HepG2 (cell line): ENCODE results near the gene RGS6. TPM values are rescaled to one million over a fixed set of nuclear protein-coding genes. Genes with fewer than 3 reads are reported as not detected.

ENCODE experiments used
- ATAC-seq: fragments of 200-7000 bp; cut with Tn5 transposase; 3 replicates; pipeline ENCODE4 v1.9.1; 2020; ENCODE audit warnings: mild to moderate bottlenecking, moderate library complexity
- BruUV-seq: library from RNA; stranded (reverse); fragments of 400-500 nt; replicated peaks from 2 replicates; lab custom pipeline; 2021; lab: Mats Ljungman, UMichigan
- CTCF ChIA-PET: fragments of 300-600 bp; formaldehyde crosslinking; extraction: SDS; loops from one replicate; lab custom pipeline; 2021; ENCODE audit warnings: low total read pairs, inconsistent platforms, low intra/inter-chr PET ratio; lab: Yijun Ruan, JAX
- POLR2A ChIA-PET: fragments of 350-600 bp; sonication (Branson Sonifier 250); formaldehyde crosslinking; loops from one replicate; lab custom pipeline; 2020; ENCODE audit warnings: antibody characterized with exemption, inconsistent platforms; lab: Yijun Ruan, JAX
- DNase-seq: peaks from one replicate; pipeline ENCODE4 v3.0.0-alpha.2; 2015; ENCODE audit warnings: low spot score
- FAIRE-seq: peaks from 3 replicates; lab custom pipeline; 2011; peaks lifted over from hg19 to GRCh38; lab: Jason Lieb, UNC
- H2AFZ ChIP-seq: one replicate; pipeline ENCODE4 v1.6.1; 2011; ENCODE audit warnings: low read length, inconsistent platforms
- H3K27ac ChIP-seq: fragments of 300-600 bp; 3 replicates; pipeline ENCODE4 v1.8.0; 2011; ENCODE audit warnings: mixed run types, mild to moderate bottlenecking, mixed read lengths, low read length, inconsistent platforms; ENCODE audit not compliant: insufficient read depth; ENCODE audit errors: extremely low read length
- H3K27me3 ChIP-seq, 2 experiments: fragments of 200-600 bp in 1 of 2; 2 replicates in 1 of 2; 3 replicates in 1 of 2; pipeline versions ENCODE4 v1.6.0 to v1.8.0; 2011; ENCODE audit warnings: low read length in 2 of 2, mild to moderate bottlenecking in 2 of 2, moderate library complexity in 2 of 2, inconsistent platforms in 1 of 2; ENCODE audit not compliant: insufficient read depth in 2 of 2, control insufficient read depth in 1 of 2
- H3K36me3 ChIP-seq, 2 experiments: fragments of 200-600 bp in 1 of 2; replicated peaks in 1 of 2; 2 replicates in 1 of 2; 3 replicates in 1 of 2; pipeline versions ENCODE4 v1.5.1 to v1.8.0; 2011; ENCODE audit warnings: low read length in 2 of 2, inconsistent platforms in 1 of 2; ENCODE audit not compliant: insufficient read depth in 2 of 2, control insufficient read depth in 1 of 2
- H3K4me1 ChIP-seq: 2 replicates; pipeline ENCODE4 v1.5.1; 2012; ENCODE audit warnings: low read length, inconsistent platforms; ENCODE audit not compliant: insufficient read depth
- H3K4me2 ChIP-seq: 2 replicates; pipeline ENCODE4 v1.6.0; 2011; ENCODE audit warnings: low read depth, low read length, inconsistent platforms
- H3K4me3 ChIP-seq, 3 experiments: fragments of 200-600 bp in 1 of 3; sonication (generic), shearing (Covaris generic) in 1 of 3; replicated peaks in 1 of 3; 2 replicates each; pipeline ENCODE4 v1.5.1; 2011 to 2016; ENCODE audit warnings: low read length in 3 of 3, inconsistent platforms in 2 of 3, low read depth in 2 of 3, mild to moderate bottlenecking in 2 of 3, control low read depth in 1 of 3, mixed read lengths in 1 of 3; ENCODE audit not compliant: insufficient read depth in 1 of 3
- H3K79me2 ChIP-seq: one replicate; pipeline ENCODE4 v1.6.1; 2011; ENCODE audit warnings: low read length, inconsistent platforms; ENCODE audit not compliant: insufficient read depth
- H3K9ac ChIP-seq: 2 replicates; pipeline ENCODE4 v1.6.0; 2011; ENCODE audit warnings: mild to moderate bottlenecking, low read depth, low read length, inconsistent platforms; ENCODE audit not compliant: insufficient read depth
- H3K9me3 ChIP-seq: 2 replicates; pipeline ENCODE4 v1.5.1; 2012; ENCODE audit warnings: mild to moderate bottlenecking, low read length
- H4K20me1 ChIP-seq: 2 replicates; pipeline ENCODE4 v1.6.0; 2011; ENCODE audit warnings: inconsistent platforms, mild to moderate bottlenecking, low read length, moderate library complexity; ENCODE audit not compliant: insufficient read depth
- AKNA ChIP-seq: sonication (generic); formaldehyde crosslinking; IDR thresholded peaks from 2 replicates; pipeline ENCODE4 v1.4.0; 2020; ENCODE audit warnings: missing genetic modification reagents, borderline replicate concordance
- CREM ChIP-seq, 2 experiments: sonication (generic) in 1 of 2; formaldehyde crosslinking in 1 of 2; IDR thresholded peaks; 2 replicates each; pipeline versions ENCODE4 v1.4.0 to v1.6.1; 2016 to 2020; ENCODE audit warnings: antibody characterized with exemption in 1 of 2, mild to moderate bottlenecking in 1 of 2, missing genetic modification reagents in 1 of 2
- MED13 ChIP-seq: sonication (generic); formaldehyde crosslinking; IDR thresholded peaks from 2 replicates; pipeline ENCODE4 v1.5.0; 2020; ENCODE audit warnings: missing genetic modification reagents
- SIX1 ChIP-seq: sonication (generic); formaldehyde crosslinking; IDR thresholded peaks from 2 replicates; pipeline ENCODE4 v1.4.0; 2020; ENCODE audit warnings: missing genetic modification reagents, borderline replicate concordance
- SP1 ChIP-seq, 2 experiments: fragments of 450-650 bp in 1 of 2; sonication (generic) in 1 of 2; formaldehyde crosslinking in 1 of 2; IDR thresholded peaks; 2 replicates each; pipeline versions ENCODE4 v1.4.0 to v1.6.1; 2016 to 2020; ENCODE audit warnings: missing genetic modification reagents in 1 of 2
- TCF7 ChIP-seq: sonication (generic); IDR thresholded peaks from 2 replicates; pipeline ENCODE4 v1.6.1; 2016; ENCODE audit warnings: antibody characterized with exemption, low read depth
- ZNF296 ChIP-seq: sonication (generic); formaldehyde crosslinking; conservative IDR thresholded peaks from 2 replicates; pipeline ENCODE4 v1.5.0; 2020; ENCODE audit warnings: mild to moderate bottlenecking, missing genetic modification reagents
- ZNF441 ChIP-seq: sonication (generic); formaldehyde crosslinking; IDR thresholded peaks from 2 replicates; pipeline ENCODE4 v1.7.0; 2021; ENCODE audit warnings: missing genetic modification reagents, borderline replicate concordance
- WGBS: methylation state at CpG from one replicate; pipeline ENCODE4 v1.1.6; 2017; ENCODE audit warnings: low lambda C conversion rate; 5-methylcytosine and 5-hydroxymethylcytosine counted together
- in situ Hi-C: cut with HindIII; loops from 2 replicates; pipeline ENCODE4 v1.10.0; 2017; ENCODE audit warnings: low pct_unique_long_range_greater_than_20kb; ENCODE audit not compliant: extremely low pct_ligation_motif_present
- intact Hi-C: fragments of 100-400 bp; cut with micrococcal nuclease; formaldehyde crosslinking; loops from one replicate; pipeline ENCODE4 v1.10.0; 2022; ENCODE audit not compliant: unreplicated experiment
- polyA plus RNA-seq, 8 experiments: library from polyadenylated mRNA; depleted of rRNA in 3 of 8; stranded (reverse) in 7 of 8; unstranded in 1 of 8; fragments of >200 nt; fragmentation: Illumina TruSeq in 4 of 8; extraction: Trizol in 4 of 8; gene quantifications; 2 replicates each; pipeline versions ENCODE4 v1.2.1 to v1.2.3, GENCODE V29; 2011 to 2016; ENCODE audit warnings: low read depth in 4 of 8, missing spikeins in 1 of 8, mixed read lengths in 1 of 8; ENCODE audit not compliant: insufficient read depth in 1 of 8
- total RNA-seq, 5 experiments: library from RNA; depleted of rRNA; stranded (reverse); fragments of >200 nt; fragmentation: Illumina TruSeq; extraction: Trizol; gene quantifications; 2 replicates each; pipeline ENCODE4 v1.2.3, GENCODE V29; 2016; ENCODE audit warnings: low read depth in 1 of 5

RGS6 gene
- total and polyA plus RNA-seq, 2 of the 13 experiments (the other 11 are each of a cell fraction or from before 2014, with no cell fraction given): not detected

DNA sequence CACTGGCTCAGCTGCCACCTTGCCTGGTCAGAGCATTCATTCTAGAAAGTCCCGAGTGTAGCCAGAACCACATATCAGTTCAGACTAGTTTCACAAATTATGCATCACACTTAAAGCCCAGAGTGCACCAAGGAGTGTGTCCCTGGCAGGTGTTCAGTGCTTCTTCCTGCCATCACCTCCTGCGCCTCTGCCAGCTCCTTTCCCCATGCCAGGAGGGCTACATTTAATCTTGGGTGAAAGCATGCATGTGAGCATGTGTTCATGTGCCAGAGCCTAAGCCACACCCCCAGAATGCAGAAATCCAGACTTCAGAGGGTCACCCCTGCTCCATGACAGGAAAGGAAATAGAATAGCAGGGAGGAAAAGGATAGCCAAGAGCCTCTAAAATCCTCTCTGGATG lies 580.1 kb downstream of the RGS6 start (continued):
- TF ChIP-seq SIX1 (no peak), ZNF296 (CRISPR knock-in tag) (no peak), AKNA (no peak), SP1 (IDR thresholded peaks at IDR 0.05) (no peak), SP1 (CRISPR knock-in tag; IDR thresholded peaks at IDR 0.05) (no peak), ZNF441 (CRISPR knock-in tag) (no peak), CREM (IDR thresholded peaks at IDR 0.05) (no peak), CREM (CRISPR knock-in tag; IDR thresholded peaks at IDR 0.05) (no peak)

DNA sequence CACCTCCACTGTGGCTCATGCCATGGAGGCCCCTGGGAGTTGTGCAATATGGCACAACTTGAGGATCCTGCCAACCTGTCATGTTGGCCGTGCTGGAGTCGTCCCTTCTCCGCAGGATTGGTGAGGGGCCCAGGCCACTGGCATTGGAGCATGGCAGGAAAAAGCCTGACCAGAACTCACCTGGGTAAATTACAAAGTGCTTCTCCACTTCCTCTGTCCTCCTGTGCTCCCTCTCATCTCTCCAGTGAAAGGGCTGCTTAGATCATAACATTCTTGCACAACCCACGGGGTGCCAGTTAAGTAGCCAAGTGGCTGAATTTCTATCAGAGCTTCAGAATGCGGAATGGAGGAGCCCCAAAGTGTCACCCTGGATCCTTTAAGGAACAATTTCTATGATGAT lies 580.7 kb downstream of the RGS6 start:
- in situ Hi-C loops: loop anchor here (5.0 kb wide), 1 partner anchor 434 kb away; no protein-coding TSS in a partner anchor
- POLR2A ChIA-PET: no interaction called here
- FAIRE-seq (no peak), ATAC-seq (no peak), DNase-seq (no peak)
- Histone ChIP-seq H4K20me1 (no peaks in the 10 kb centered on the region), H3K9me3 (no peaks in the 10 kb centered on the region), H3K36me3 (no peaks in the 10 kb centered on the region), H3K4me2 (no peak overlapping the region), H3K9ac (no peak overlapping the region), H3K4me3 (no peak overlapping the region), H3K4me1 (no peaks in the 10 kb centered on the region), H3K27ac (no peak overlapping the region), H2AFZ (no peak overlapping the region), H3K27me3 (peaks cover 3 to 41% of the 10 kb centered on the region in 2 experiments; a peak in 3 of 5 replicates), H3K79me2 (no peaks in the 10 kb centered on the region)
- BruUV-seq: no TSS peak
- CTCF ChIA-PET: no interaction called here
- WGBS: 0% methylated on average over 2 of the region's 5 CpGs
- TF ChIP-seq MED13 (no peak), TCF7 (no peak)
- intact Hi-C loops: loop anchor here (10.0 kb wide), 1 partner anchor 302 kb away; no protein-coding TSS in a partner anchor
